Measurements from ENCODE around the gene SCGB1A1.

SCGB1A1 gene

GRCh38 chr11:62450543-62451240, 31.9 kb downstream of the SCGB1A1 start:
- Histone ChIP-seq H3K4me3 (replicated peaks; ENCODE audit: insufficient read depth, low read length) (no peak overlapping the region), H3K27ac (replicated peaks) (no peak overlapping the region), H3K27me3 (ENCODE audit: insufficient read depth, poor library complexity, severe bottlenecking) (peaks cover 4% of the 10 kb centered on the region)
- no peak for DNase-seq (ENCODE audit: low read depth in 1 of 2, low spot score in 1 of 2)
- TF ChIP-seq POLR2AphosphoS5 (IDR thresholded peaks at IDR 0.05; ENCODE audit: low read depth) = no peak
- peak; percentile 20; the same call in 1 of the 2 replicates for TF ChIP-seq SPI1 (IDR thresholded peaks at IDR 0.05; ENCODE audit: borderline replicate concordance, low read depth)
- TF ChIP-seq REST (IDR thresholded peaks at IDR 0.05; ENCODE audit: insufficient replicate concordance, low read depth) = no peak
- TF ChIP-seq GABPA (IDR thresholded peaks at IDR 0.05; ENCODE audit: low read depth) = no peak
- TF ChIP-seq CTCF (IDR thresholded peaks at IDR 0.05; ENCODE audit: insufficient read depth, low read length) = no peak

GRCh38 chr11:62451241-62451621, 32.4 kb downstream of the SCGB1A1 start:
- Histone ChIP-seq H3K4me3 (replicated peaks; ENCODE audit: insufficient read depth, low read length) (no peak overlapping the region), H3K27ac (replicated peaks) (no peak overlapping the region), H3K27me3 (ENCODE audit: insufficient read depth, poor library complexity, severe bottlenecking) (peaks cover 4% of the 10 kb centered on the region)
- no peak for DNase-seq (ENCODE audit: low read depth in 1 of 2, low spot score in 1 of 2)
- TF ChIP-seq POLR2AphosphoS5 (IDR thresholded peaks at IDR 0.05; ENCODE audit: low read depth) (no peak), GABPA (IDR thresholded peaks at IDR 0.05; ENCODE audit: low read depth) (no peak), SPI1 (IDR thresholded peaks at IDR 0.05; ENCODE audit: borderline replicate concordance, low read depth) (no peak), CTCF (IDR thresholded peaks at IDR 0.05; ENCODE audit: insufficient read depth, low read length) (no peak), REST (IDR thresholded peaks at IDR 0.05; ENCODE audit: insufficient replicate concordance, low read depth) (no peak)

- Histone ChIP-seq H3K27me3 (ENCODE audit: insufficient read depth, poor library complexity, severe bottlenecking) (no peaks in the 10 kb centered on the region), H3K27ac (replicated peaks) (no peak overlapping the region), H3K4me3 (replicated peaks; ENCODE audit: insufficient read depth, low read length) (no peak overlapping the region)
- no peak for TF ChIP-seq CTCF (IDR thresholded peaks at IDR 0.05; ENCODE audit: insufficient read depth, low read length)
- TF ChIP-seq GABPA (IDR thresholded peaks at IDR 0.05; ENCODE audit: low read depth) = no peak
- no peak for DNase-seq (ENCODE audit: low read depth in 1 of 2, low spot score in 1 of 2)
Observed at GRCh38 chr11:62452261-62452660, 33.4 kb downstream of the SCGB1A1 start.
